Measurements from ENCODE around the gene SIX2.

DNA sequence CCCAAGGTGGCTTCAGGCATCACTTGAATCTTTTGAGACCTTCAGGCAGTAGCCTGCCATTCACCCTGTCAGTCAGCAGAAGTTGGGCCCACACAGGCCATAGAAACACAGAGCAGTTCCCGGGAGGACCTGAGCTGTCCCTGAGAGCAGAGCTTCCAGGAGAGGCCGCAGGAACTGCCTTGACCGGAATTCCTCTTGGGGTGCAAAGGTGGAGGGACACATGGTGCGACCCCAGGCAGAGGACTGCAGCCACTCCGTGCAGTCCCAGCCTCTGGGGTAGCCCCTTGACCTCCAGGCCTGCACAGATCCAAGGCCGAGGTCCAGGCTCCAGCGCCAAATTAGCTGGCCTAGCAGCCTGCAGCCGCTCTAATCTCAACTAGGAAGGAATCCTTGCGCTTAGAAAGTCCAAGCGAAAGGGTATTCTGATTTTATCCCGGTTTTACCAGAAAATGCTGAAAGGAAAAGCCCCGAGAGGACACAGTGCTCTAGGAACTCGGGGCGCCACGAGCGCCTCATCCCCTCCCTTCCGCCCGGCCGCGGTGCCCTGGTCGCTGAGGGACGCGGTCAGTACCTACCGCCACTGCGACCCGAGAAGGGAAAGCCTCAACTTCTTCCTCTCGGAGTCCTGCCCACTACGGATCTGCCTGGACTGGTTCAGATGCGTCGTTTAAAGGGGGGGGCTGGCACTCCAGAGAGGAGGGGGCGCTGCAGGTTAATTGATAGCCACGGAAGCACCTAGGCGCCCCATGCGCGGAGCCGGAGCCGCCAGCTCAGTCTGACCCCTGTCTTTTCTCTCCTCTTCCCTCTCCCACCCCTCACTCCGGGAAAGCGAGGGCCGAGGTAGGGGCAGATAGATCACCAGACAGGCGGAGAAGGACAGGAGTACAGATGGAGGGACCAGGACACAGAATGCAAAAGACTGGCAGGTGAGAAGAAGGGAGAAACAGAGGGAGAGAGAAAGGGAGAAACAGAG lies 5.4 kb downstream of the SIX2 start:
- peak; percentile 97 for TF ChIP-seq EZH2 (IDR thresholded peaks at IDR 0.05; ENCODE audit: insufficient read depth, low read length)
- TF ChIP-seq, protein P1, sequence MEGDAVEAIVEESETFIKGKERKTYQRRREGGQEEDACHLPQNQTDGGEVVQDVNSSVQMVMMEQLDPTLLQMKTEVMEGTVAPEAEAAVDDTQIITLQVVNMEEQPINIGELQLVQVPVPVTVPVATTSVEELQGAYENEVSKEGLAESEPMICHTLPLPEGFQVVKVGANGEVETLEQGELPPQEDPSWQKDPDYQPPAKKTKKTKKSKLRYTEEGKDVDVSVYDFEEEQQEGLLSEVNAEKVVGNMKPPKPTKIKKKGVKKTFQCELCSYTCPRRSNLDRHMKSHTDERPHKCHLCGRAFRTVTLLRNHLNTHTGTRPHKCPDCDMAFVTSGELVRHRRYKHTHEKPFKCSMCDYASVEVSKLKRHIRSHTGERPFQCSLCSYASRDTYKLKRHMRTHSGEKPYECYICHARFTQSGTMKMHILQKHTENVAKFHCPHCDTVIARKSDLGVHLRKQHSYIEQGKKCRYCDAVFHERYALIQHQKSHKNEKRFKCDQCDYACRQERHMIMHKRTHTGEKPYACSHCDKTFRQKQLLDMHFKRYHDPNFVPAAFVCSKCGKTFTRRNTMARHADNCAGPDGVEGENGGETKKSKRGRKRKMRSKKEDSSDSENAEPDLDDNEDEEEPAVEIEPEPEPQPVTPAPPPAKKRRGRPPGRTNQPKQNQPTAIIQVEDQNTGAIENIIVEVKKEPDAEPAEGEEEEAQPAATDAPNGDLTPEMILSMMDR (IDR thresholded peaks at IDR 0.05; ENCODE audit: insufficient read depth, low read depth, low read length), result no peak
